ENCODE data around the gene AGBL4. TPM values are rescaled to one million over a fixed set of nuclear protein-coding genes. Genes with fewer than 3 reads are reported as not detected.

The AGBL4 gene
- total RNA-seq, 1 experiment from 2014 or later, result not detected

GRCh38 chr1:48988633-48989197 is 1035.0 kb downstream of the AGBL4 start:
- no peak overlapping the region for H3K4me3 ChIP-seq
- H3K9me3 ChIP-seq, result no peaks in the 10 kb centered on the region
- no peak for DNase-seq
- no peaks in the 10 kb centered on the region; the same call in 1 of the 2 replicates for H3K27me3 ChIP-seq
- H3K36me3 ChIP-seq, result no peaks in the 10 kb centered on the region

GRCh38 chr1:48979940-48980339 is 1043.8 kb downstream of the AGBL4 start:
- H3K9me3 ChIP-seq, result no peaks in the 10 kb centered on the region
- no peaks in the 10 kb centered on the region for H3K36me3 ChIP-seq
- H3K4me3 ChIP-seq, result no peak overlapping the region
- DNase-seq, result no peak
- H3K27me3 ChIP-seq, result 0 out of 2 replicates have a peak, but pooled peaks cover 2% of the 10 kb centered on the region

- H3K27me3 ChIP-seq, result 0 out of 2 replicates have a peak, but pooled peaks cover 2% of the 10 kb centered on the region
These were observed 1045.3 kb downstream of the AGBL4 start for GRCh38 chr1:48978413-48978812.

GRCh38 chr1:48977273-48977672 is 1046.5 kb downstream of the AGBL4 start:
- Histone ChIP-seq H3K9me3 (no peaks in the 10 kb centered on the region), H3K4me3 (no peak overlapping the region), H3K36me3 (no peaks in the 10 kb centered on the region), H3K27me3 (0 out of 2 replicates have a peak, but pooled peaks cover 2% of the 10 kb centered on the region)
- DNase-seq, result no peak

More at GRCh38 chr1:48978413-48978812, 1045.3 kb downstream of the AGBL4 start:
- no peak overlapping the region for H3K4me3 ChIP-seq
- H3K36me3 ChIP-seq, result no peaks in the 10 kb centered on the region
- no peaks in the 10 kb centered on the region for H3K9me3 ChIP-seq
- DNase-seq, result no peak

GRCh38 chr1:48969971-48970370 is 1053.8 kb downstream of the AGBL4 start:
- no peak overlapping the region for H3K4me3 ChIP-seq
- no peaks in the 10 kb centered on the region for H3K9me3 ChIP-seq
- DNase-seq, result no peak
- no peaks in the 10 kb centered on the region for H3K27me3 ChIP-seq
- H3K36me3 ChIP-seq, result no peaks in the 10 kb centered on the region

GRCh38 chr1:48967318-48967717 is 1056.4 kb downstream of the AGBL4 start:
- Histone ChIP-seq H3K4me3 (no peak overlapping the region), H3K36me3 (no peaks in the 10 kb centered on the region), H3K9me3 (no peaks in the 10 kb centered on the region), H3K27me3 (no peaks in the 10 kb centered on the region)
- no peak for DNase-seq

GRCh38 chr1:48966583-48966982 is 1057.2 kb downstream of the AGBL4 start:
- H3K4me3 ChIP-seq, result no peak overlapping the region
- no peaks in the 10 kb centered on the region for H3K9me3 ChIP-seq
- no peaks in the 10 kb centered on the region for H3K27me3 ChIP-seq
- no peaks in the 10 kb centered on the region for H3K36me3 ChIP-seq
- no peak for DNase-seq

GRCh38 chr1:48960320-48960719 is 1063.4 kb downstream of the AGBL4 start:
- H3K9me3 ChIP-seq, result no peaks in the 10 kb centered on the region
- H3K4me3 ChIP-seq, result no peak overlapping the region
- no peaks in the 10 kb centered on the region for H3K27me3 ChIP-seq
- DNase-seq, result no peak
- no peaks in the 10 kb centered on the region for H3K36me3 ChIP-seq

- no peaks in the 10 kb centered on the region for H3K36me3 ChIP-seq
- no peaks in the 10 kb centered on the region for H3K27me3 ChIP-seq
- DNase-seq, result no peak
- H3K9me3 ChIP-seq, result no peaks in the 10 kb centered on the region
- no peak overlapping the region for H3K4me3 ChIP-seq
These were observed 1068.0 kb downstream of the AGBL4 start for GRCh38 chr1:48955774-48956173.

GRCh38 chr1:48953617-48954016 is 1070.1 kb downstream of the AGBL4 start:
- H3K9me3 ChIP-seq, result no peaks in the 10 kb centered on the region
- H3K36me3 ChIP-seq, result no peaks in the 10 kb centered on the region
- DNase-seq, result no peak
- no peak overlapping the region for H3K4me3 ChIP-seq
- H3K27me3 ChIP-seq, result no peaks in the 10 kb centered on the region

- no peaks in the 10 kb centered on the region for H3K36me3 ChIP-seq
- no peaks in the 10 kb centered on the region for H3K27me3 ChIP-seq
- no peak overlapping the region for H3K4me3 ChIP-seq
- no peak for DNase-seq
- H3K9me3 ChIP-seq, result no peaks in the 10 kb centered on the region
These were observed 1075.2 kb downstream of the AGBL4 start for GRCh38 chr1:48948562-48948961.

GRCh38 chr1:48947761-48948537 is 1075.8 kb downstream of the AGBL4 start:
- Histone ChIP-seq H3K4me3 (no peak overlapping the region), H3K27me3 (no peaks in the 10 kb centered on the region), H3K36me3 (no peaks in the 10 kb centered on the region), H3K9me3 (no peaks in the 10 kb centered on the region)
- no peak for DNase-seq

GRCh38 chr1:48946070-48946469 is 1077.7 kb downstream of the AGBL4 start:
- no peak overlapping the region for H3K4me3 ChIP-seq
- H3K36me3 ChIP-seq, result no peaks in the 10 kb centered on the region
- no peaks in the 10 kb centered on the region for H3K9me3 ChIP-seq
- no peak for DNase-seq
- no peaks in the 10 kb centered on the region for H3K27me3 ChIP-seq

GRCh38 chr1:48944811-48945210 is 1078.9 kb downstream of the AGBL4 start:
- Histone ChIP-seq H3K9me3 (no peaks in the 10 kb centered on the region), H3K36me3 (no peaks in the 10 kb centered on the region), H3K27me3 (no peaks in the 10 kb centered on the region), H3K4me3 (no peak overlapping the region)
- no peak for DNase-seq

- Histone ChIP-seq H3K27me3 (no peaks in the 10 kb centered on the region), H3K4me3 (no peak overlapping the region), H3K9me3 (no peaks in the 10 kb centered on the region), H3K36me3 (no peaks in the 10 kb centered on the region)
- DNase-seq, result no peak
These were observed 1079.9 kb downstream of the AGBL4 start for GRCh38 chr1:48943826-48944225.

GRCh38 chr1:48943393-48943792 is 1080.4 kb downstream of the AGBL4 start:
- no peak for DNase-seq
- H3K9me3 ChIP-seq, result no peaks in the 10 kb centered on the region
- no peaks in the 10 kb centered on the region for H3K36me3 ChIP-seq
- H3K27me3 ChIP-seq, result no peaks in the 10 kb centered on the region
- H3K4me3 ChIP-seq, result no peak overlapping the region

GRCh38 chr1:48940962-48941732 is 1082.6 kb downstream of the AGBL4 start:
- H3K27me3 ChIP-seq, result no peaks in the 10 kb centered on the region
- no peaks in the 10 kb centered on the region for H3K9me3 ChIP-seq
- H3K4me3 ChIP-seq, result no peak overlapping the region
- DNase-seq, result no peak
- no peaks in the 10 kb centered on the region for H3K36me3 ChIP-seq
